Activated T-cell treated with anti-CD3 and anti-CD28 coated beads for 1 hour (primary cell): ENCODE results near the gene KIRREL3.

Experiments used
- DNase-seq: peaks from one replicate; pipeline ENCODE4 v3.0.0-alpha.2; 2020; ENCODE audit warnings: low read depth

Gene KIRREL3

DNA sequence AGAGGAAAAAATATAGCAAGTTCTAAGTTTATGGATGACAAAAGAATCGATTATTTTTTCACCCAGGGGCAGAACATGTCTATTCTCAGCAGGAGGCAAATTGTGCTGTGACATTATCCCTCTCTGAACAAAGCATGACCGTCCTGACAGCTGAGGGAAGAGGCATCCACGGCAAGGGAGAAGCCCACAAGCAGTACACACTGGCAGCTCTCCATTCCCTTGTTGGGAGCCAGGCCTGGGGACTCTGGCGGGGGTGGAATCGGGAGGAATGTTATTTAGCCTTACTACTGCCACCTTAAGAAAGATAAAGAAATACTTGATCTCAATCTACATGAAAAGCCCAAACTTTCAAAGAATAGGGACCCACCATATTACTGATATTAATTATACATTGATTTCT lies 3.4 kb downstream of the KIRREL3 start:
- DNase-seq = no peak

DNA sequence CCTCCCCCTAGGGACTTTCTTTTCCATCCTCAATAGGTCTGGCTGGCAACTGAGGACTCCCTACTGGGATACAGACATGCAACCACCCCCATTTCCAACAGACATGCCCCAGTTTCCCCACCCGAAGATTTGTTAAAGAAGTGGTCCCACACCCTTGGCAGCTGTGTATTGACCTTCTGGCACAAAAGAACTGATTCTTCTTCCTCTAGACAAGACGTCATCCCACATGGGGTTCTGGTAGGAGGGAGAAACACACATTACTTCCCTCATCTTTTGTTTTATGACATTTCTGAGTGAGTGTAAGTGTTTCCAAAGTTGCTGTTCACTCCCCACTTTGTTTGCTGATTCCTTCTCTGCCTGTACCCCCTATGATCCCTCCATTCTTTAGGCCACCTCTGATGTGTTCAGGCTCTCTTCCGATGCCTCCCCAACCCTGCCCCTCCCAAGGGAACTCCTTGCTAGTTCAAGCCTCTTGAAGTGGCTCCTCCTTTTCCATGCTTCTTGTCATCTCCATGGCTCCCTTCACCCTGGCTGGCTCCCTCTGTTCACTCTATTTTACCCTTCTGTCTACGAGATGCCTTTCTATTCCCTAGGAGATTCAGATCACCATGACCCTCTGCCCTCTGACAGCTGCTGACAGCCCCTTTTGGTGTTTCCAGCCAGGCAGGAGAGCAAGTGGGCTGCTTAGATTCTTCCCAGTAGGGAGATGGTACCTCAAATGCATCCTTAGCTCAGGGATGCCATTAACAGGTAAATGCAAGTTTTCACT lies 4.3 kb downstream of the KIRREL3 start:
- no peak for DNase-seq

DNA sequence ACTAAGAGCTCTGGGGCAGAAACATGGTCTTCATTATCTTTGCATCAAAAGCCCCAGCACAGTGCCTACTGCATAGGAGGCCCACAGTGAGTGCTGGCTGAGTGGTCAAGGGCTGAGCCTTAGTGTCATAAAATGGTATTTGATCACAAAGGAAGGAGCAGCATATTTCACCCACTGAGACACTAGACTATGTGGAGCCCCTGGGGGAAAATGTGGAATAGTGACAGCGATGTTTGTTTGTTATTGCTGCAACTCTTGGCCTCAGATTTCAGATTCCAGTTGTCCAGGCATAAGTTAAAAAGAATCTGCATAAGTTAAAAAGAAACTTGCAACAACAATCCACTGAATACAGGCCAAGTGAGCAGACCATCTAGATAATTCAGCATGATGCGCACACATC lies 7.0 kb downstream of the KIRREL3 start:
- DNase-seq = no peak

DNA sequence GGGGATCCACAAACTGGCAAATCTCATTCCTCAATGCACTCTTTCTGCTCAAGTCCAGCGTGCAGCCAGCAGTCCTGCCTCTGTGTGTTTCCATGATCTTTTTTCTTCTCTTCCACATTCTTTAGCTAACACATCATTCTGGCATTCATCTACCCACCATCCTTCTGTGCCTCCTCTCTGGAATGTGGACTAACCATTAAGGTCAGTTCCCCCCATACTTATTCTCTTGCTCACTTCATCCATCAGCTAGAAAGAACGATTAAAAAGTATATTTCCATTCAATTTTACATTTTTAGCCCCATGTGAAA lies 7.8 kb downstream of the KIRREL3 start:
- no peak for DNase-seq

DNA sequence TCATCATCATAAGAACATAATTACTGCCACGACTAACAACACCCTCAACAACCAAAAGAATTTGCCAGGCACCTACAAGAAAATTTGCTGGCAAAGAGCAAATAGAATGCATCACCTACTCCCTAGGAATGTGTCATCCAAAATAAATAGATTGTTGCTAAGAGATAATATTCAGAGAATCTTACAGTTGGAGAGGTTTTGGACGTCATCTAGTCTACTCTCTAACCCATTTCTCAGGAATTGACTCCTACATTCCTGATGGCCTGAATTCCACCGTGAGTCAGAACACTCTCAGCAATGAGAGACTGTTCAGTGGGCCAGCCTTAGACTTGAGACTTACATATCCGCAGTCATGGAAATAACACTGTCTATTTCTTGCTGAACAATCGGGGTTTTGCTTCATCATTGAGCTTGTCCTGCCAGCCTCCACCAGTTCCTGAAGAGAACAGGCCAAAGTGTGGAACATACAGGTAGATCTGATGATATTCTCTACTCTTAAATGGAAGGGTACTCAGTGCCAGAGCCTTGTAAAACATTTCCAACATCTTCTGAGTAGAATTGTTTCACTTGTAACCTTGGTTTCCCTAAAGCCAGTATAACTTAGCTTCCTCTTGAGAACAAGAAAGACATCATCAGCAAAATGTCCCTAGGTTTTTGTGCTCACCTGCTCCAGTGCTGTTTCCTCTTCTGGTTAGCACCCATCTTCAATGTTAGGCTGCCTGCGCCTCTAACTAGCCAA lies 8.3 kb downstream of the KIRREL3 start:
- no peak for DNase-seq

DNA sequence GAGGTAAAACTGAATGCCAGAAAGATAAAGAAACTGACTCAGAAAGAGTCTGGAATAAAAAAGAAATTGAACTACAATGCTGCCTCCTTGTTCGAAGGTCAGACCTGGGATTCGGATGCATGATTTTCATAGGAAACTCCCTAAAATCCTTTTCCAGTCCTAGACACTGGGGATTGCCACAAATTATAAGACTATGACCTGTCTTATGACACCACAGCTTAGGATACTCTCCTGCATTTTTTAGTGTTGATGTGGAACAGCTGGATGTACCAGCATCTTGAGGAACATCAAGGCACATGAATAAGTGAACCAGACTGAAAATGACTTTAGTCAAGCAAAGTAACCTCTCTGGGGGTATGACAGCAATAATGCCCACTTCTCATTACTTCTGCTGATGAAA lies 9.0 kb downstream of the KIRREL3 start:
- DNase-seq = no peak

DNA sequence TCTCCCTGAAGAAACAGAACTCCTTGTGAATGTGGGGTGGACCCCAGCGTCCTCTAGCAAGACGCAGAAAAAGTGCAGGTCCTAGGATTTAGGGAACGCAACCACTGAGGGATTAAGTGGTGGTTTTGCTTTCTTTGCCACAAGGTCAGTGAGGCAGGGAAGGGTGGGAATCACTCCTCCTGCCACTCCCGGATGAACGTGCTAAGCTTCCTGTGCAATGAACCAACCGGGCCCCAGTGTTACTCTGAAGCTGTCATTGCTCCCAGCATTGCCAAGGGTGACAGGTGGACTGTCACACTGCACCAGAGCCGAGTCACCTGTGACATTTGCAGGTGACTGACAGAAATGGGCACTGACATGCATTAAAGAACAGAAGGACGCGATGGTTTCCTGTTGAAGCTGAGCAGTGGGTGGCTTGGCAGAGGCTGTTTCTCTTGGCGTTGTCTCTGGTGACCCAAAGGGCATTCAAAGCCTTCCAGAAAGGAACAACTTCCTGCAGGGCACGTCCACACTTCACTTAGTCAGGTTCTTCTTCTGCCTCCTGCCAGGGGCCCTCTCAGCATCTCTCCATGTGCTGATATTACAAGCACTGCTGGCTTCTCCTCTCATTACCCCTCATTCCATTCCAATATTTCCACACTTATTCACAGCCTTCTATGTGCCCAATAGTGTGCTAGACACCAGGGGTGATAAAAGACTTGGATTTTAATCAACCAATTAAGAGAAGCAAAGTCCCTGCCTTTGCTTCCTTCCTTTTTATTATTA lies 9.7 kb downstream of the KIRREL3 start:
- DNase-seq = no peak

DNA sequence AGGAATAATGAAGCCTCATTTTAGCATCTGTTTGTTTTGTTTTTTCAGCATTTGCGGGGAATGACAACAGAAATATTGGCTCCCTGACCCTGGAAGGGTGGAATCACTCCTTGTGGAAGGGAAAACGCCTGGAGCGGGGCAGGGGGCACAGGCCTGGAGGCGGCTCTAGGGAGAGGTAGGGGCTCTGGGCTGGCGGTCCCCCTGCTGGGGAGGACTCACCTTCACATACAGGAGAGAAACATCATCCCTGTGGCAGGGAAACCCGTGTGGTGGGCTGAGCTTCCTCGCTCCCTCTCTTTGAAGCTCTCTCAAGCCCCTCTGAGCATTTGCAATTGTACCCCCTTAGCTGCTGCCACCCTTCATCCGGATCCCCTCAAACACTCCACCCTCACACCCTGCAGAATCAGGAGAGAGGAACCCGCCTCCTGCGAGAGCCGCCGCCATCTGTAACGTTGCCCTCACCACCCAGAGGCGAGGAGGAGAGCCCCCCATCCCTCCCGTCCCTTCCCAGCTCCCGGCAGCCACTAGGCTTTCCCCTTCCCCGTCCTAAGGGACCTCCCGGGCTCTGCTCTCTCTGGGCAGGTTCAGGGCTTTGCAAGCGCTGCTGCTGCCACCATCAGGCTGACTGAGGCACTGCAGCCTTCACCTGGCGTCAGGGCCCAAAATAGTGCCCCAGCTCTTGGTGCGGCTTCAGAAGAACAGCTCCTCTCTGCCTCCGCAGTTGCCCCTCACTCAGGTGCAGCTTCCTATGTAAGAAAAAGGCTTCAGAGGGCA lies 10.4 kb downstream of the KIRREL3 start:
- peak; percentile 14 for DNase-seq

DNA sequence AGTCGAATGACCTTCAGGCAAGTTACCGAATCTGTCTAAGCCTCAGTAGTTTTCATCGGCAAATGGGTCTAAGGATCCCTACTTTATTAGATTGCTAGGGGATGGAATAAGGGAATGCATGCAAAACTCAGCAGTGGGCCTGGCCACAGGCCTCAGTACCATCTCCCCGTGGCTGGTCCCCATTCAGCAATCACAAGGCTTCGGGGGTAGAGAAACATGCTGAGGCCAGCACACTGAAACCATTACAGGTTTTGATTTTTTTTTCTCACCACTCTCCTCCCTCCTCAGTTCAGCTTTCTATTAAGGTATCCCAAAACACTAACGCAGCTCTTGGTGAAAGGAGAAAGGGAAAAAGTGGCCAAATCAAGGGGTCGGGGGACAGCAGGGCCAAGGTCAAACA lies 11.9 kb downstream of the KIRREL3 start:
- DNase-seq = no peak

DNA sequence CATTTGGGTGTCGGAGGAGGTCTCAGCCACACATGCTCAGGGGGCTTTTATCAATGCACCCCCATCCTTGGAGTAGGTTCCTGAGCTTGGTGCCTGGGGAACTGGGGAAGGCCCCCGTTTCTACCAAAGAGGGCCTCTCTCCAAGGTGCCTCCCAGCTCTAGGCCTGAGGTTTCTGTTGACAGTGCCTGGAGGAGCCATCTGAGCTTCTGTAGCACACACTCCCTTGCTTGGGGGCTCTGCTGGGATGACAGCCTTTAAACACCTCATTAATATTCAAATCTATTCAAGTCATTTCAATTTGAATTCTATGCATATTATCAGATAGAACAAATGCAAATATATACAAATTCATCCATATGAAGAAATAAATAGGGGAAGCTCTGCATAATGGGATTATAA lies 18.9 kb downstream of the KIRREL3 start:
- no peak for DNase-seq

DNA sequence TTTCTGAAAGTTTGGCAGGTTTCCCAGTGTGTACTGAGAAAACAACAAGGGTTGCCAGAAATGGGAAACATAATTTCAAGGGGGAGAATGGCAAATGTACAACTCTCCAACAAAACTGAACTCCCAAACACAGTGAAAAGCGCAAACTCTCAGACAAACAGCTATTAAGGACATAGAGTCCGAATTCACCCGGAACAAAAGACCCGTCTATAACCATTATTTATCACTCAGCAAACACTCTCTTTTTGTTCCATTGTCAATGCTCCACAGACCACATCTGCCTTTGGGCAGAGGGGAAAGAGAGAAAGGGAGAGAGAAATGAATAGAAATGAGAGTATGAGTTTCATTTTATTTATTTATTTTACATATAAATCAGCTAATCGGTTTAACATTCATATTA lies 21.7 kb downstream of the KIRREL3 start:
- DNase-seq = no peak

DNA sequence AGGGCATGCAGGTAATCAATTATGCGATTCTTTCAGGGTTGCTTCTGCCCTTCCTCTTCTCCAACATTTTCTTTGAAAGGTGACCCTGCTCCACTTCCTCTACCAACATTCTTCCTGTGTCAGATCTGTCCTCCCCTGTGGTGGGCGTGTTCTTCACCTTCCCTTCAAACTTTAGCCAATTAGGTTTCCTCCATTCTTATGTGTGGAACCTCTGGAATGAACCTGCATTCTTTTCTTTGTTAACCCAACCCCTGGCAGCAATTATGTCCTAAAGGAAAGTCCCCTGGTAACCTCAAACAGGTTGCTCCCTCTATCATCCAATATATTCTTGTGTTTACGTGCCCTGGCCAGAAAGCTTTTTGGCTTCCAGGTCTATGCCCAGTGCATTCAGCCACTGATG lies 22.4 kb downstream of the KIRREL3 start:
- DNase-seq = no peak

DNA sequence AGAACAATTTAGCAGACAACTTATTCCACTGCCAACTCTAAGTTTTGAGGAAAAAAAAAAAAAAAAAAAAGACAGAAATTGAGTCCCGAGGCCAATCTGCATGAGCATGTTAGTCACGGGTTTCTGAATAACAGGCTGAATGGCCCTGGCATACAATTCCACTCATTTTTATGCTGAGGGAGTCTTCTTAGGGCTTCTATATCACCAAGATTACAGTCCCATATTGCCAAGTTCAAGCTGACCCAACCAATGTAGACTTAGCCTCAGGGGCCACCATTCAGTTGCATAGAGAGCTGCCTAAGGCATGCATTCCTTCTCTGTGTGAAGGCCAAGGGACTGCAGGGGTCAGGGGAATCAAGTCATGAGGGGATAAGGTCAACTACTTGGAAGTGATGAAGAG lies 27.5 kb downstream of the KIRREL3 start:
- no peak for DNase-seq

DNA sequence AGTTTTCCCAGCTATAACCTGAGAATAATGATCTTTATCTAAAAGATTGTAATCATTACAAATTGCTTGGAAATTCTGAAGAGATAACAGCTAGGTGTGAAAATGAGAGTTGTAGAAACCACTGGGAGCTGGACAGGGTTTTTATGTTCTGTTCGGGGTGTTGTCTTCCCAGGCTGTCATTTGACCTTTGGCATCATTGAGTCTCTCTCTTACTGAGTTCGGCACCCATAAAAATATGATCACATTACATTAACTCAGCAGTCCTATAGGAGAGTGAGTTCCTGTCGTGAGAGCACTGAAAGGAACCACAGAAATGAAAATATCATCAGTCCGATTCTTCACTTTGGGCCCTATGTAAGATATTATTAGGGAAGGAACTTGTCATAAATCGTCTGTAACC lies 29.3 kb downstream of the KIRREL3 start:
- no peak for DNase-seq

DNA sequence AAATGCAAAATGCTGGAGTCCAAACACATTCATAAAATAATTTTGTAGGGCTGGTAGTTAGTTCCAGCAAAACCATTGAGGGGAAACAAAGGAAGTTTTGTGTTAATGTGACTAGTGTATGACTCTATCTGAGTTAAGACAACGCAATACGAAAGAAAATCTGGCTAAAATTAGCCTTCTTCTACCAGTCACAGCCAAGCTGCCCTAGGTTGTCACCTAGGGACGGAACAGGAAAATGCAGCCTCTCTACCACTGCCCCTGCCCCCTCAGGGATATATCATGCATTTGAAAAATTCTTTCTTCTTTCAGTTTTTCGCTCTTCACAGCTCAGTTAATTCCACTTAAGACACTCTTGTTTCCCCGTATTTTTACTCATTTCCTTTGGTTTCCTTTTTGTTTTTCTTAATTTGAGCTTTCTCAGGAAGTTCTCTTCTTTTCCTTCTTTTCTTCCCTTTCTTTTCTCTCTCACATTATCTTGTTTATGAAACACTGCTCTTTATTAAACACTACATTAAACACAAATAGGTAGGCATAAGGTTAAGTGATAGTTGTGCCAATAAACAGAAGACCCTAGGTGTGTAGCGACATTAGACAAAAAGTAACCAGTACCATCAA lies 30.6 kb downstream of the KIRREL3 start:
- DNase-seq = no peak

DNA sequence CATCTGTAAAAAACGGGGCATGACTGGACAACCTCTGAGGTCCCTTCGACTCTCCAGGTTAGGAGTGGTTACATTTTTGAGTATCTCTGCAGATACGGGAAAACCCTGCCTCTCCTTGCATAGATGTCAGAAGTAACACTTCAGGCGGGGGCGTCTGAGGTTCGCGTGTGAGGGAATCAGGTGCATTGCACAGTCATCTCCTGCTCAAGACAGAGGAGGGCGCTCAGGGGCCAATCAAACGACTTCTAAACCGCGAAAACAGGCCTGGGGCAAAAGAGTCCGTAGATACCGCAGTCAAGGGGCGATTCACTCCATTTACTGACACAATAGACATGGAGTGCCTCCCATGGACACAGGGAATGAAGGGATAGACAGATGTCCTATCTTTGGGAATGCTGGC lies 31.7 kb downstream of the KIRREL3 start:
- DNase-seq = no peak

DNA sequence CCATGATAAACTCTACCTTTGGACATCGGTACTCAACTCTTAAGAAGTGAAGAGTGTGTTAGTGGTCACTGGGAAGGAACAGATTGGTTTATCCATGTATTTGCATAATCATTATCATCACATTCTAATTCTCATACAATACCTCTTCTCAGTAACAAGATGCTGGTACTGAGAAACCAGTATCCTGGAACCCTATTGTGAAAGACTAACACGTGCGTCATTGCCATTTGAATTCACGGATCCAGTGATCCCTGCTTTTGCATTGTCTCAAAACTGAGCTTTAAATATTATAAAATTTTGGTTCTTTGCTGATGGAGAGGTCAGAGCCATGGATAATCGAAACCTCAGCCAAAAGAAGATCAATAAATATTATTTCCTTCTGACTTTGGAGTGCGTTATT lies 35.2 kb downstream of the KIRREL3 start:
- DNase-seq = no peak

DNA sequence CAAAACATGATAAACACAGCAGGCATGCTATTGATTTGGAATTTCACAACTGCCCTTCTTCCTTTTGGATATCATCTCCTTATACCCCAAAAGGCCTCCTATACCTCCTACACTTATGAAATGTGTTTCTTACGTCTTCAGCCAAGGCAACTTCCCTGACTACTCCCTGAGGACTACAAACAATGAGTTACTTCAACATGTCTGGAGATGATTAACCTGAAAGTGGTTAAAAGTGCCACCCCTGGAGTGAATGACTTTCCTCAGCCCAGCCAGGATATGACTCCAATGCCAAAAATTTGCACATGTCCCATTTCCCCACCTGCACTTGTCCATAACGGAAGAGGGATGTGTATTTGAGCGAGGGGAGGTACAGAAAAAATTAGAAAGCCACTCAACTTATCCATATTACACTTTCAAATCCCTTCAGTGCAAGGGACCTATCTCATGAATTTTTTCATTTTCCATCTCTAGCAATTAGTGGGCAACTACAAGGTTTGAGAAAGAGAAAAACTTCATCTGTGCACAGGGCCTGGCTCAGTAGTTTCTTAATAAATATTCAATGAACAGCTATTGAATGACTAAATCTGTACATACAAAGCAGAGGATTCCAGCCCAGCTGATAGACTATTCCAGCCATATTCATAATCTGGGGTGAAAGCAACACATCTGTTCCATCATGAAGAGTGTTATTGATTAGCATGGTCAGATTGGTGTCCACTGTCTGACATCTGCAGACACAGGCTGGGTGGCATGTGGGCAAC lies 36.8 kb downstream of the KIRREL3 start:
- no peak for DNase-seq

DNA sequence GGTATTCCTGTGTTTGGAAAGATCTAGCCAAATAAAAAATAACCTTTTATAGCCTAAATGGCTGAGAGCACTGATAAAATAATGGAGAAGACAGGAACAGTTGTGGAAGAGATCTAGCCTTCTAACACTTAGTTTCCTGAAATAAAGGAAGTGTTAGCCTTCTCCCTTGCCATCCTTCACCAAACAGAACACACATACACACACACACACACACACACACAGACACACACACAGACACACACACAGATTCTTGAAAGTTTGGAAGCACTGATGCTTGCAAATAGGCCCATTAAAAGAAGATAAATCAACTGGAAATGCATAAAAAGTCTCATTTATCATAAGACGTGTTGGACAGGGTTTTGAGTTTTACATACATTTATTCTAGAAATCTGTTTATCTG lies 37.5 kb downstream of the KIRREL3 start:
- DNase-seq = no peak

DNA sequence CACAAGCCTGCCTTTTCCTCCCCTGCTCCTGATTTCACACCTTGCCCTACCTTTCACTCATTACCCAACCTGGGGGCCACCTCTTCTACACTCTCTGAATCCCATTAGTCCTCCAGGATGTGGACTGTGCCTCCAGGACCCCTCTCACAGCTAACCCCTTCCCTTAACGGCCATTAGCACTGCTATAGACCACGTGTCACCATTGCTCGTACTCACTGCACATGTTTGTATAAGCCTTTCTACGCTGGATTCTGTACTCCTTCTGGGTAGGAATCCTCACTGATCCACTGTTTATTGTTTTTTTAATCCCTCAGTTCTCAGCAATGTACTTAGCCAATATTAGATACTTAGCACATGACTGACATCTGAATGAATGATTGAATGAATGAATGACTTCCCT lies 40.9 kb downstream of the KIRREL3 start:
- no peak for DNase-seq

DNA sequence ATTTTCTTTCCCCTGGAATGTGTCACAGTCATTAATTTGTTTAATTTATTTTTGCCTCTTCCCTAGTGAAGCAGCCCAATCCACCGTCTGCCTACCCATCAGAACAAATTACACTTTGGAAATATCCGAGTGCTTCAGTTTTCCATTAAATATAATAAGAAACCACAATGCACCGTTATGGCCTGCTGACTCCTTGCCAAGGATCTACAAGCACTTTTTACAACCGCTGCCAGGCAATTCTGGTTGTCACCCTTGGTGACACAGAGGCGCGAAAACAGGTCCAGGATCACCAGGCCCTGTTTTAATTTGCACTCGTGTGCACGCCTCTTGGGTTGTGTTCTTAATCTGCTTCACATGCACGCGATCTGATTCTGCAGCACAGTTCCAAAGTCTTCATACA lies 43.9 kb downstream of the KIRREL3 start:
- DNase-seq = no peak
